Measurements from ENCODE around the gene CALML6. TPM values are rescaled to one million over a fixed set of nuclear protein-coding genes. Genes with fewer than 3 reads are reported as not detected.

CALML6 gene
- total RNA-seq, 1 experiment from 2014 or later: 1.9 TPM

- no peak for ATAC-seq
- ChIA-PET POLR2A (interaction anchor here (0.6 kb wide), 1 partner anchor 278 kb away, joined by 3 read pairs; no protein-coding TSS in a partner anchor), CTCF (interaction anchor here (1.1 to 1.9 kb wide), 3 partner anchors 36 to 232 kb away, joined by 3 to 8 read pairs (median 5); no protein-coding TSS in a partner anchor)
- H3K4me3 Mint-ChIP-seq: no peak overlapping the region
- TF ChIP-seq USF1 (CRISPR knock-in tag; IDR thresholded peaks at IDR 0.05): no peak
- TF ChIP-seq MLX (CRISPR knock-in tag; IDR thresholded peaks at IDR 0.05): no peak
- no peak for TF ChIP-seq STAT6 (CRISPR knock-in tag; conservative IDR thresholded peaks at IDR 0.05; ENCODE audit: low read depth)
- TF ChIP-seq FOXP1 (CRISPR knock-in tag; IDR thresholded peaks at IDR 0.05; ENCODE audit: borderline replicate concordance): no peak
- no peak for TF ChIP-seq GRHL2 (CRISPR knock-in tag; IDR thresholded peaks at IDR 0.05; ENCODE audit: insufficient replicate concordance, severe bottlenecking)
- TF ChIP-seq ZNF425 (CRISPR knock-in tag; conservative IDR thresholded peaks at IDR 0.05): no peak
- DNase-seq (ENCODE audit: low spot score): no peak
- peaks cover 4% of the 10 kb centered on the region; the same call in 1 of the 2 replicates for H3K4me1 Mint-ChIP-seq
- H3K27ac Mint-ChIP-seq: no peak overlapping the region
- H3K36me3 Mint-ChIP-seq: no peaks in the 10 kb centered on the region
- no peaks in the 10 kb centered on the region for H3K27me3 Mint-ChIP-seq (ENCODE audit: low read depth)
- H3K9me3 Mint-ChIP-seq: no peaks in the 10 kb centered on the region
Observed at GRCh38 chr1:1941868-1942752, 27.1 kb downstream of the CALML6 start.

- no peak overlapping the region for H3K27ac Mint-ChIP-seq
- CTCF ChIA-PET: interaction anchor here (1.5 to 4.3 kb wide), 12 partner anchors 10 to 232 kb away, joined by 3 to 80 read pairs (median 11); no protein-coding TSS in a partner anchor
- no peaks in the 10 kb centered on the region for H3K9me3 Mint-ChIP-seq
- no peak overlapping the region for H3K4me3 Mint-ChIP-seq
- POLR2A ChIA-PET: no interaction called here
- TF ChIP-seq JUN (CRISPR knock-in tag; IDR thresholded peaks at IDR 0.05) (0 out of 2 replicates have a peak, but pooled peaks have one; percentile 23), GABPB1 (CRISPR knock-in tag; IDR thresholded peaks at IDR 0.05) (0 out of 2 replicates have a peak, but pooled peaks have one; percentile 28), CBFB (CRISPR knock-in tag; IDR thresholded peaks at IDR 0.05; ENCODE audit: low read depth) (no peak), ZNF512 (CRISPR knock-in tag; IDR thresholded peaks at IDR 0.05; ENCODE audit: borderline replicate concordance) (no peak)
- DNase-seq (ENCODE audit: low spot score) (no peak), ATAC-seq (no peak)
- H3K36me3 Mint-ChIP-seq: no peaks in the 10 kb centered on the region
- peaks cover 4% of the 10 kb centered on the region; the same call in 1 of the 2 replicates for H3K4me1 Mint-ChIP-seq
- H3K27me3 Mint-ChIP-seq (ENCODE audit: low read depth): no peaks in the 10 kb centered on the region
Observed at GRCh38 chr1:1942753-1943656, 27.9 kb downstream of the CALML6 start.
